Nucleus accumbens (tissue), 56 donors: ENCODE data around the gene TMED4.

Experiments
- DNase-seq, 56 donors: peaks; one replicate each; lab custom pipeline; 2025; lab: John Stamatoyannopoulos, UW

The TMED4 gene

GRCh38 chr7:44547536-44548231 lies 34.3 kb downstream of the TMED4 start:
- DNase-seq, result no peak

- no peak for DNase-seq
Observed at GRCh38 chr7:44541876-44542610, 40.0 kb downstream of the TMED4 start.

GRCh38 chr7:44541028-44541869 lies 40.8 kb downstream of the TMED4 start, which contains the start of gene NPC1L1:
Gene NPC1L1, minus strand, starts transcription at chr7:44541330. Its CDS starts 71 bp downstream, at chr7:44541259.
- DNase-seq, result no peak

GRCh38 chr7:44540592-44541027 lies 41.4 kb downstream of the TMED4 start:
- DNase-seq, result no peak

- no peak for DNase-seq
Observed at GRCh38 chr7:44539669-44540506, 42.1 kb downstream of the TMED4 start.

- DNase-seq, result no peak
Observed at GRCh38 chr7:44538798-44539668, 43.0 kb downstream of the TMED4 start.

GRCh38 chr7:44538093-44538797 lies 43.8 kb downstream of the TMED4 start:
- no peak for DNase-seq

GRCh38 chr7:44537442-44537841 lies 44.6 kb downstream of the TMED4 start:
- DNase-seq, result no peak

GRCh38 chr7:44536090-44536489 lies 45.9 kb downstream of the TMED4 start:
- DNase-seq, result no peak

GRCh38 chr7:44535348-44536064 lies 46.5 kb downstream of the TMED4 start:
- DNase-seq, result no peak

GRCh38 chr7:44534501-44534900 lies 47.5 kb downstream of the TMED4 start:
- DNase-seq, result no peak

- no peak for DNase-seq
Observed at GRCh38 chr7:44534087-44534486, 47.9 kb downstream of the TMED4 start.

- DNase-seq, result no peak
Observed at GRCh38 chr7:44533301-44534055, 48.6 kb downstream of the TMED4 start.

GRCh38 chr7:44531421-44532380 lies 50.3 kb downstream of the TMED4 start:
- DNase-seq, result no peak

- no peak for DNase-seq
Observed at GRCh38 chr7:44530990-44531389, 51.0 kb downstream of the TMED4 start.
